LoVo (cell line): ENCODE data around the gene PALLD.

ENCODE experiments used
- DNase-seq: peaks from one replicate; pipeline ENCODE4 v3.0.0-alpha.2; 2016; ENCODE audit warnings: low spot score

PALLD gene

GRCh38 chr4:168831919-168832762 is 335.3 kb downstream of the PALLD start:
- DNase-seq = peak; percentile 86

- no peak for DNase-seq
These were observed 336.1 kb downstream of the PALLD start for GRCh38 chr4:168832763-168833575.

- DNase-seq = no peak
These were observed 337.0 kb downstream of the PALLD start for GRCh38 chr4:168833881-168834280.

- no peak for DNase-seq
These were observed 339.1 kb downstream of the PALLD start for GRCh38 chr4:168835880-168836454.

- DNase-seq = no peak
These were observed 339.6 kb downstream of the PALLD start for GRCh38 chr4:168836490-168836889.

DNA sequence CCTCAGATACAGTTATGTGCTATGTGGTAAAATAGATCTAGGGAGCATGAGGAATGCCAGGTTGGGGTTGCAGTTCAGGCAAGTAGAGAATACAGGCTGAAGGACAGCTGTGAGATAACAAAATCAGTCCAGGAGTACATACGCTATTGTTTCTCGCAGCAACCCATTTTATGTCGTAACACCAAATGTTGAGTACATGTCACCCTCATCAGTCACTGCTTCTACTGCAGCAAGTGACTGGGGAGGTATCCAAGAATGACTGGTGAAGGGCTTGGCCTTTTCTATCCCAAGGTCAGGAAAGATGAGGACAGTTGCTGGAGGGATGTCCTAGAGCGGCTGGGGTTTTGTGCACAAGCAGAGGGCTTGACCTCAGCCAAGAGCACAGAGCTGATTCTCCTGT is 341.1 kb downstream of the PALLD start:
- DNase-seq = no peak

GRCh38 chr4:168839758-168840391 is 343.0 kb downstream of the PALLD start:
- DNase-seq = no peak

GRCh38 chr4:168840392-168840763 is 343.5 kb downstream of the PALLD start:
- DNase-seq = no peak

DNA sequence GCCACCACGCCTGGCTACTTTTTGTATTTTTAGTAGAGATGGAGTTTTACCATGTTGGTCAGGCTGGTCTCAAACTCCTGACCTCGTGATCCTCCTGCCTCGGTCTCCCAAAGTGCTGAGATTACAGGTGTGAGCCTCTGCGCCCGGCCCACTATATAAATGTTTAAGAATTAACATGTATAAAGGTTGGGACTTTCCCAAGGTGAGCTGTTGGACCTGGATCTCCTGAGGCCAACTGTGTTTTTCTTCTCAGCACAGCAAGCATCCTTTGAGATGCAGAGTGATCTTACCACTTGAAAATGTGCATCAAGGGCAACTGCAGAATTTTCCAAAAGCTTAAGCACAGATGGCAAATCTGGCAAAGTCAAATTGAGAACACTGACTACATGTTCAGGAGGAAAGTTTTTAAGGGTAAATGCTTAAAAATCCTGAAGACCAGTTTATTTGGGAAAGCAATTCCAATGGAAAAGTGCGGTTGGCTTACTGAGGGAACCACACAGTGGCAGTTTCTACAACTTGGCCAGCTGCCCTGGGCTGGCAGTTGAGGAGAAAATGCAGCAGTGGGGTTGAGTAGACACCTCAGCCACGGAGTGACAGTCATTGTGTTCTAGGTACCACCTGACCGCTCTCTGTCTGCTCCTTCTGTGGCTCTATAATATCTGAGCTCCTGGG is 344.3 kb downstream of the PALLD start:
- DNase-seq = no peak

DNA sequence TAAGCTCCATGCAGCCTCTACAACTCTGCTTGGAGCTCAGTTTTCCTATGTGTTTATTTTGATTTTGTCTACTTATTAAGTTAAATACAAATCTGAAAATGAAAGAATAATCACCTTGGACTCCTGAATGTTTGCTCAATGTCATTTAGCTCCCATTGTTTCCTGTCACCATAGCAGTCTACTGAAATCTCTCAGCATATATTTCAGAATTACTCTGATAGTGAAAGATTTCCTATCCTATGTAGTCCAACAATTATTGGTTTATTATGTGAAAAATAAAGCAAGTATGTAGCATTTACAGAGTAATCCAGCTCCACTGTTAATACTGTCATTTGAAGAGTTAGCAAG is 344.8 kb downstream of the PALLD start:
- DNase-seq = no peak

- DNase-seq = no peak
These were observed 345.3 kb downstream of the PALLD start for GRCh38 chr4:168842186-168842585.

GRCh38 chr4:168843635-168844034 is 346.8 kb downstream of the PALLD start:
- DNase-seq = no peak

DNA sequence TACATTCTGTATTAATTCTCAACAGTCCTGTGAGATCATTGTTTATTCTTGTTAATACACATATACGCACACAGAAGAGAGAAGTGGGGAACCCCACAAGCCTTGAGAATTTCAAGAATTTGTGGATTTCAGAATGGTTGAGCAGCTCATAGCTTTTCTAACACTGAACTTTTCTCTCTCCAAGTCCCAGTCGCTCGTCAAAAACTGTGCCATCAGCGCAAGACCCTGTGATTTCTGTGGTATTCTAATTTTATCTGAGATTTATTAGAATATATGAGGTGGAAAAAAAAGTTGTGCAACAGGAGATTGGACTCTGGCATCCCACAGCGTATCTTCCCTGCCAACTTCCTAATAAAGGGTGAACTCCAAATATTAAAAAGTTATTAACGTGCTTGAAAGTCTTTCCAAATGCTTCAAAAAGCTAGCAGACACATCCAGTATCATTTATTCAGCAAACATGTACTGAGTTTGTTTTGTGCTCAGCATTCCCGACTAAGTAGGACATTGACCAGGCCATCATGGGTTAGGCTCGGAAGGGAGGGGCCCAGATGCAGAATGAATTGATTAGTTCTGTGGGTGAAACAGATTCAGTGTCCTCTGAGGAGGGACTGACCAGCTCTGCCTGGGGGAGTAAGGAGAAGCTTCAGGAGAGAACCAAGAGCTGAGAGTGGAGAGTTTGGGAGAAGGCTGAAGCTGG is 347.6 kb downstream of the PALLD start:
- DNase-seq = no peak

DNA sequence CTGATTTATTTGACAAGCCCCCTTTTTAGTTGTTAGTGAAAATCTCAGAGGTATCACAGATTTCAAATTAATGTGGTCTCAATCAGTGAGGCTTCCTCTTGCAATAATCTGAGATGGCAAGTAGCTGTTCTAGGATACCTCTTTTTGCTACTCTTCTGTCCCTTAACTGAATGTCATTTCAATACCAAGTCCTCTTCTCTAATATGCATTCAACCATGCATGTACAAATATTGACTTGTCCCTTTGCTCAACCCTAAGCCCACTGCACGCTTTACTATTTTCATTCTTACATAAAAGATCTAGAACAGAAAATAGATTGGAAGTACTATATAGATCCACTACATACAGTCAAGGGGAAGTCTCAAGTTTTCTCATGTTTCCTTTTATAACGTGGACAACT is 349.0 kb downstream of the PALLD start:
- no peak for DNase-seq

DNA sequence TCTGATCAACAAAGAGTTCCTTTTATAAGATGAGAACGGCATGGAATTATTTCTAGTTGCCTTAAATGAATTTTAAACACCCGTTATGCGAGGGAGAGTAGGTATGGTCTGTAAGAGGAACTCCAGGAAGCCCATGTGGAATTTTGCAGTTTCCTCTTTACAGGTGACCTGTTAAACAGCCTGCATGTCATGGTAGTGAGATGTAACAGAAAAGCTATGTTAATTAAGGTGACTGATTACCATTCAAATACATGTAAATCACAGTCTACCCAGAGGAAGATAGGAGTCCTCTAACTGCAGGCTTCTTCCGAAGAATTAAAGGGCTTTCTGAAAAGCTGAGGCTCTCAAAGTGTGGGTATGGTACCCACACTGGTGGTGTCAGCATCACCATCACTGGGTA is 349.6 kb downstream of the PALLD start:
- DNase-seq = no peak

DNA sequence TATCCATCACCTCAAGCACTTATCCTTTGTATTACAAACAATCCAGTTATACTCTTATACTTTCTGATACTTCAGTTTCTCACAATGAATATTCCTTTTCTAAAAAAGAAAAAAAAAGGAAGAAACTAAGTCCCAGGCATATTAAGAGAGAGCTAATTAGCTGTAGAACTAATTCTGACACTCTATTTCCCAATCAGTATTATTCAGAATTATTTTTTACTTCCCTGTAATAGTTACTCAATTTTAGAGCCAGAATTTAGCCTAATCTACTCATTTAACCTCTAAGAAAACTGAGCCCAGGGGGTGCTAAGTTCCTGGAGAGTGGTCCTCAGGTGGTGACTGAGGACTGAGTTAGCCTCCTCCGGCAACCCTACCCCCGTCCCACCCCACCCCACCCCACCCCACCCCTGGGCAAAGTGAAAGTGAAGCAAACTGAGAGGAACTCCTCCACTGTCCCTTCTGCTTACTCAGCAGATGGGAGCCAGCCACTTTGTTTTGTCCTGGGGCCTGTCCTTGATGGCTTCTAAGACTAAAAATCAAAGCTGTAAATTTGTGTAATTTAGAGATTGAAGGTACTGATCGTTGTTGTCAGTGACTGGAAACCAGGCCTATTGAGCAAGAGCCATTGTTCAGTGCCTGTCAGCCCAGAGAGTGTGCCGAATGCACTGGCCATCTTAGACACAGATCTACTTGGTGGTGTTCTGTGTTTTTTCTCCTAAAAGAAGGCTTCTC is 351.1 kb downstream of the PALLD start:
- DNase-seq = no peak

DNA sequence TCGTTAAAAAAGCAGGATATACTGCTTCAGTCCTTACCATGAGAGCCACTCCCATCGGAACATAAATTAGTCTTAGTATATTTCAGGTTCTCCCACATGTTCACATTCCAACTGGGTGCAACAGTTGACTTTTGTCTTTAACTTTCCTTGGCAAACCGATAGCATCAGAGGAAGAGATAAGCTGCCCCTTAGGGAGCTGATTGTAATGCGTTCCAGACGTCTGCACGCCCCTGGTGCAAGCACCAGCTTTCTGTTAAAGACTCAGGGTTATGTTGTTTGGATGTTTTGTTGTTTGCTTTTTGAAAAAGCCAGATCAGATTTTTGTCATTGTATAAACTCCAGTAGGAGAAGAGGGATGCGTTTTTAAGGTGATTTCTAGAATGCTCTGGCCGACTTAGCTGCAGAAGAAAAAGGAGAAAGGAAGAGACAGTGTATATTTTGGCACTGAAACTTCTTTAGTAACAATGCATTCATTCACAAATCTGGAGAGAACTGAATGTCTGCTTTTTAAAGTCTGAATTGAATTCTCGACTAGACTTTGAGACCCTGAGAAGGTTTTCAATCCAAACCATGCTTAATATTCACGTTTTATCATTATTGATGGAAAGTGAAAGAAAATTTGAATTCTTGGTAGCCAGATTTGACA is 352.3 kb downstream of the PALLD start:
- DNase-seq = no peak

- no peak for DNase-seq
These were observed 353.1 kb downstream of the PALLD start for GRCh38 chr4:168849997-168850396.

DNA sequence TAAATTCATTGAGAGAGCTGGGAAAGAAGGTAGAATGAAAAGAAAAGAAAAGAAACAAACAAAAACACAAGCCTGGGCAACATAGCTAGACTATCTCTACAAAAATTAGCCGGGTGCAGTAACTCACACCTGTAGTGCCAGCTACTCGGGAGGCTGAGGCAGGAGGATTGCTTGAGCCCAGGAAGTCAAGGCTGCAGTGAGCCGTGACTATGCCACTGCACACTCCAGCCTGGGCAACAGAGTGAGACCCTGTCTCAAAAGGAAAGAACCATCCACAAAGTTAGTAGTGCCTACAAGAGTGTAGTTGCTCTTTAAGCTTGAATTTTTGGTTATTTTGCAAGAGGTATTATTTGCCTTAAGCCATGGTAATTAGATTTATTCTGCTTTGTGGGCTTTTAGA is 355.5 kb downstream of the PALLD start:
- no peak for DNase-seq
